ENCODE data around the gene IFIT3.

GRCh38 chr10:89332123-89332633 lies 4.4 kb downstream of the IFIT3 start:
- TF ChIP-seq CTCF (conservative IDR thresholded peaks at IDR 0.05), result no peak
- no peak for TF ChIP-seq EZH2 (IDR thresholded peaks at IDR 0.05; ENCODE audit: low read depth)
